IMR-90 (cell line): Measurements from ENCODE around the gene GJA8. TPM values are rescaled to one million over a fixed set of nuclear protein-coding genes. Genes with fewer than 3 reads are reported as not detected.
"Not testable (repeated sequence)": the region's sequence is repeated elsewhere in the genome, so short reads cannot be mapped to it uniquely, and the experiment has no call there.

ENCODE experiments used
- ATAC-seq: fragments of 200-7000 bp; cut with Tn5 transposase; 2 replicates; pipeline ENCODE4 v1.9.1; 2020; ENCODE audit warnings: low read depth, mild to moderate bottlenecking, moderate library complexity
- BruUV-seq: library from RNA; stranded (reverse); fragments of 400-500 nt; replicated peaks from 2 replicates; lab custom pipeline; 2021; lab: Mats Ljungman, UMichigan
- CTCF ChIA-PET: fragments of 300-600 bp; formaldehyde crosslinking; extraction: SDS; loops from one replicate; lab custom pipeline; 2021; ENCODE audit warnings: antibody characterized with exemption; lab: Yijun Ruan, JAX
- POLR2A ChIA-PET: fragments of 300-600 bp; sonication (Branson Sonifier 250); formaldehyde crosslinking; loops from one replicate; lab custom pipeline; 2022; ENCODE audit warnings: antibody characterized with exemption; ENCODE audit not compliant: unreplicated experiment; lab: Charles Lee
- DNase-seq: peaks from one replicate; pipeline ENCODE4 v3.0.0; 2013
- H2AFZ ChIP-seq: replicated peaks from 2 replicates; pipeline ENCODE3; 2013; ENCODE audit warnings: low read length, mild to moderate bottlenecking; ENCODE audit not compliant: poor library complexity
- H2AK5ac ChIP-seq: 2 replicates; pipeline ENCODE4 v1.6.1; 2013; ENCODE audit warnings: low read depth, low read length, inconsistent platforms
- H2AK9ac ChIP-seq: replicated peaks from 2 replicates; pipeline ENCODE3; 2013; ENCODE audit warnings: mild to moderate bottlenecking, low read depth, low read length, moderate library complexity; ENCODE audit not compliant: poor library complexity
- H2BK120ac ChIP-seq: 2 replicates; pipeline ENCODE4 v1.6.1; 2013; ENCODE audit warnings: low read depth, low read length, inconsistent platforms
- H2BK15ac ChIP-seq: 3 replicates; pipeline ENCODE4 v1.6.1; 2013; ENCODE audit warnings: low read depth, low read length, inconsistent platforms
- H2BK20ac ChIP-seq: 2 replicates; pipeline ENCODE4 v1.6.1; 2013; ENCODE audit warnings: low read depth, mild to moderate bottlenecking, inconsistent platforms, low read length, moderate library complexity
- H2BK5ac ChIP-seq: 2 replicates; pipeline ENCODE4 v1.6.1; 2013; ENCODE audit warnings: mild to moderate bottlenecking, low read depth, low read length, inconsistent platforms; ENCODE audit not compliant: poor library complexity, severe bottlenecking
- H3K14ac ChIP-seq: replicated peaks from 2 replicates; pipeline ENCODE4 v1.6.1; 2013; ENCODE audit warnings: low read depth, low read length, inconsistent platforms
- H3K18ac ChIP-seq: 2 replicates; pipeline ENCODE4 v1.6.1; 2013; ENCODE audit warnings: low read depth, low read length, control low read depth
- H3K23ac ChIP-seq: 2 replicates; pipeline ENCODE4 v1.6.1; 2013; ENCODE audit warnings: low read depth, low read length, inconsistent platforms
- H3K27ac ChIP-seq: 2 replicates; pipeline ENCODE4 v1.5.1; 2013; ENCODE audit warnings: mild to moderate bottlenecking, control low read depth, low read length; ENCODE audit not compliant: insufficient read depth
- H3K27me3 ChIP-seq: 2 replicates; pipeline ENCODE4 v1.6.1; 2013; ENCODE audit warnings: low read length; ENCODE audit not compliant: control insufficient read depth, insufficient read depth
- H3K36me3 ChIP-seq: 2 replicates; pipeline ENCODE4 v1.6.1; 2013; ENCODE audit warnings: low read length, mixed read lengths; ENCODE audit not compliant: control insufficient read depth, insufficient read depth
- H3K4ac ChIP-seq: 2 replicates; pipeline ENCODE4 v1.6.1; 2013; ENCODE audit warnings: low read depth, low read length, inconsistent platforms
- H3K4me1 ChIP-seq: 2 replicates; pipeline ENCODE4 v1.6.1; 2013; ENCODE audit warnings: low read length, mixed read lengths; ENCODE audit not compliant: control insufficient read depth, insufficient read depth
- H3K4me2 ChIP-seq: 2 replicates; pipeline ENCODE4 v1.6.1; 2013; ENCODE audit warnings: low read depth, mild to moderate bottlenecking, control low read depth, low read length, moderate library complexity
- H3K4me3 ChIP-seq: 2 replicates; pipeline ENCODE4 v1.5.1; 2013; ENCODE audit warnings: low read depth, mild to moderate bottlenecking, control low read depth, low read length, moderate library complexity; ENCODE audit not compliant: insufficient read depth
- H3K56ac ChIP-seq: 2 replicates; pipeline ENCODE4 v1.6.1; 2013; ENCODE audit warnings: low read length, inconsistent platforms; ENCODE audit not compliant: insufficient read depth; ENCODE audit errors: extremely low read depth
- H3K79me1 ChIP-seq, 2 experiments: 2 replicates each; pipeline ENCODE4 v1.6.1; 2013; ENCODE audit warnings: low read length in 2 of 2, inconsistent platforms in 1 of 2, low read depth in 1 of 2
- H3K9ac ChIP-seq: 2 replicates; pipeline ENCODE4 v1.6.1; 2013; ENCODE audit warnings: low read depth, low read length, control low read depth
- H3K9me1 ChIP-seq: 2 replicates; pipeline ENCODE4 v1.6.1; 2013; ENCODE audit warnings: low read length, inconsistent platforms; ENCODE audit not compliant: insufficient read depth
- H3K9me3 ChIP-seq: 2 replicates; pipeline ENCODE4 v1.6.1; 2013; ENCODE audit warnings: low read length; ENCODE audit not compliant: control insufficient read depth, insufficient read depth
- H4K20me1 ChIP-seq: 2 replicates; pipeline ENCODE4 v1.6.1; 2013; ENCODE audit warnings: low read length, inconsistent platforms; ENCODE audit not compliant: insufficient read depth
- H4K5ac ChIP-seq: 2 replicates; pipeline ENCODE4 v1.6.1; 2013; ENCODE audit warnings: mild to moderate bottlenecking, low read depth, low read length, control low read depth
- H4K8ac ChIP-seq, 2 experiments: 2 replicates each; pipeline ENCODE4 v1.6.1; 2013; ENCODE audit warnings: low read depth in 2 of 2, low read length in 2 of 2, control low read depth in 1 of 2, inconsistent platforms in 1 of 2
- H4K91ac ChIP-seq: 2 replicates; pipeline ENCODE4 v1.6.1; 2013; ENCODE audit warnings: low read depth, low read length, inconsistent platforms; ENCODE audit not compliant: insufficient read depth
- RCOR1 ChIP-seq: IDR thresholded peaks from 2 replicates; pipeline ENCODE4 v1.6.1; 2012; ENCODE audit warnings: mild to moderate bottlenecking, low read length, improper control_type of control experiment; ENCODE audit not compliant: insufficient replicate concordance
- whole genome bisulfite sequencing, 2 experiments: methylation state at CpG; one replicate each; pipeline versions ENCODE4 v1.1.5 to v1.1.7; 2013; ENCODE audit warnings: missing lambda C conversion rate in 2 of 2; ENCODE audit not compliant: insufficient read length in 1 of 2; ENCODE audit errors: extremely low coverage in 2 of 2; 5-methylcytosine and 5-hydroxymethylcytosine counted together
- dilution Hi-C: fragments of 300-500 bp; cut with HindIII; formaldehyde crosslinking; loops from one replicate; pipeline ENCODE4 v1.14.3; 2018; ENCODE audit warnings: low sequenced_read_pairs; ENCODE audit not compliant: unreplicated experiment
- in situ Hi-C: fragments of 300-500 bp; cut with MboI; formaldehyde crosslinking; loops from 3 replicates; pipeline ENCODE4 v1.14.3; 2019; ENCODE audit warnings: low sequenced_read_pairs, inconsistent platforms, mixed read lengths
- intact Hi-C: fragments of 100-400 bp; cut with micrococcal nuclease; formaldehyde crosslinking; loops from 2 replicates; pipeline ENCODE4 v1.10.0; 2022
- polyA plus RNA-seq, 3 experiments: library from polyadenylated mRNA; depleted of rRNA; stranded (reverse); fragments of >200 nt; gene quantifications; 2 replicates each; pipeline ENCODE4 v1.2.3, GENCODE V29; 2012; ENCODE audit warnings: low replicate concordance in 1 of 3
- total RNA-seq: library from RNA; depleted of rRNA; stranded (reverse); fragments of >200 nt; gene quantifications from 2 replicates; pipeline ENCODE4 v1.2.3, GENCODE V29; 2012

GJA8 gene
- total and polyA plus RNA-seq, 2 of the 4 experiments (the other 2 are of a cell fraction): not detected

DNA sequence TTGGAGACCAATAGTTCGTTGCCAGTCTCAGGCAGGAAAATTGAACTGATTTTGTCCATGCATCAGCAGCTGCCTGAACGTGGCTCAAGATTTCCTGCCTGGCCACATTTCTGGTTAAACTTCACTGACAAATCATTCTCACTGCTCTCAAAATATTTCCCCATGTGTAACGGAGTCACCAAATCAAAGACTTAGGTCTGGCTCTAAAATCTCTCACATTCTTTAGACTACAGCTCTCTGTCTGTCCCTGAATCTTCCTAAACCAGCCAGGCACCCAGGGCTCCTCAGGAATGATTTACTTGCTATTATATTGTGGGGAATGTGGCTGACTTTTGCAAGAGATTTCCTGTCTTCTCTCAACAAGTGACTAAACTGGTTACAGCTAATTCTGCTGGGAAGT is 49.2 kb upstream of the GJA8 start (continued):
- TF ChIP-seq RCOR1: no peak

DNA sequence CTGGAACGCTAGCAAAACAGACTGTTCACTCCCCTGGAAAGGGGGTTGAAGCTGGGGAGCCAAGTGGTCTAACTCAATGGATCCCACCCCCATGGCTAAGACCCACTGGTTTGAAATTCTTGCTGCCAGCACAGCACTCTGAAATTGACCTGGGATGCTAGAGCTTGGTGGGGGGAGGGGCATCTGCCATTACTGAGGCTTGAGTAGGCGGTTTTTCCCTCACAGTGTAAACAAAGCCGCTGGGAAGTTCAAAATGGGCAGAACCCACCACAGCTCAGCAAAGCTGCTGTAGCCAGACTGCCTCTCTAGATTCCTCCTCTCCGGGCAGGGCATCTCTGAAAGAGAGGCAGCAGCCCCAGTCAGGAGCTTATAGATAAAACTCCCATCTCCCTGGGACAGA is 47.6 kb upstream of the GJA8 start:
- H3K4me3 ChIP-seq, H2BK15ac ChIP-seq, H2BK5ac ChIP-seq, H3K9ac ChIP-seq, H3K36me3 ChIP-seq, dilution Hi-C loops, H3K4ac ChIP-seq, H3K27ac ChIP-seq, H2AK5ac ChIP-seq, H3K27me3 ChIP-seq, H4K91ac ChIP-seq, H4K5ac ChIP-seq, POLR2A ChIA-PET, H2AFZ ChIP-seq, H3K79me1 ChIP-seq, H2AK9ac ChIP-seq, H3K14ac ChIP-seq, H3K18ac ChIP-seq, CTCF ChIA-PET, H3K9me1 ChIP-seq, H3K23ac ChIP-seq, H3K56ac ChIP-seq, in situ Hi-C loops, H3K4me1 ChIP-seq, H2BK20ac ChIP-seq, H3K9me3 ChIP-seq, H3K4me2 ChIP-seq, BruUV-seq, DNase-seq, ATAC-seq, intact Hi-C loops, H4K8ac ChIP-seq, H4K20me1 ChIP-seq, H2BK120ac ChIP-seq: not testable (repeated sequence)
- WGBS, 2 experiments: no CpG with 5 or more reads among the region's 4 CpGs

DNA sequence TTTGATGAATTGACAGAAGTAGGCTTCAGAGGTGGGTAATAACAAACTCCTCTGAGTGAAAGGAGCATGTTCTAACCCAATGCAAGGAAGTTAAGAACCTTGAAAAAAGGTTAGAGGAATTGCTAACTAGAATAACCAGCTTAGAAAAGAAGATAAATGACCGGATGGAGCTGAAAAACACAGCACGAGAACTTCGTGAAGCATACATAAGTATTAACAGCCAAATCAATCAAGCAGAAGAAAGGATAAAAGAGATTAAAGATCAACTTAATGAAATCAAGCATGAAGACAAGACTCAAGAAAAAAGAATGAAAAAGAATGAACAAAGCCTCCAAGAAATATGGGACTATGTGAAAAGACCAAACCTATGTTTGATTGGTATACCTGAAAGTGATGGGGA is 46.6 kb upstream of the GJA8 start:
- H3K4ac ChIP-seq, H4K20me1 ChIP-seq, DNase-seq, H2BK15ac ChIP-seq, CTCF ChIA-PET, H2AK5ac ChIP-seq, H3K79me1 ChIP-seq, H2BK20ac ChIP-seq, H3K18ac ChIP-seq, H3K56ac ChIP-seq, H2AK9ac ChIP-seq, H3K27me3 ChIP-seq, H2BK5ac ChIP-seq, H3K9me3 ChIP-seq, H3K9me1 ChIP-seq, H4K8ac ChIP-seq, ATAC-seq, H3K4me2 ChIP-seq, dilution Hi-C loops, H4K91ac ChIP-seq, in situ Hi-C loops, H2BK120ac ChIP-seq, H3K4me1 ChIP-seq, H3K9ac ChIP-seq, POLR2A ChIA-PET, H3K27ac ChIP-seq, H3K23ac ChIP-seq, H2AFZ ChIP-seq, H4K5ac ChIP-seq, intact Hi-C loops, H3K4me3 ChIP-seq, H3K14ac ChIP-seq, BruUV-seq, H3K36me3 ChIP-seq: not testable (repeated sequence)
- WGBS, 2 experiments: no CpG with 5 or more reads among the region's 3 CpGs
